SHP77 treated with DMSO at 0.1 percent for 48 hours (cell line): Measurements from ENCODE around the gene METTL9.
"Not testable (repeated sequence)": the region's sequence is repeated elsewhere in the genome, so short reads cannot be mapped to it uniquely, and the experiment has no call there.

ENCODE experiments used
- DNase-seq: peaks from one replicate; lab custom pipeline; 2025; lab: John Stamatoyannopoulos, UW

Gene METTL9

GRCh38 chr16:21574372-21574771 lies 25.0 kb upstream of the METTL9 start:
- no peak for DNase-seq

GRCh38 chr16:21576323-21576722 lies 23.1 kb upstream of the METTL9 start:
- DNase-seq: not testable (repeated sequence)

- not testable (repeated sequence) for DNase-seq
Observed at GRCh38 chr16:21577487-21577886, 21.9 kb upstream of the METTL9 start.

- DNase-seq: not testable (repeated sequence)
Observed at GRCh38 chr16:21578311-21578710, 21.1 kb upstream of the METTL9 start.

GRCh38 chr16:21580131-21580530 lies 19.2 kb upstream of the METTL9 start:
- DNase-seq: not testable (repeated sequence)

GRCh38 chr16:21580807-21581206 lies 18.6 kb upstream of the METTL9 start:
- DNase-seq: no peak

- DNase-seq: no peak
Observed at GRCh38 chr16:21584817-21585216, 14.6 kb upstream of the METTL9 start.

- not testable (repeated sequence) for DNase-seq
Observed at GRCh38 chr16:21588593-21588992, 10.8 kb upstream of the METTL9 start.

- no peak for DNase-seq
Observed at GRCh38 chr16:21589551-21589950, 9.8 kb upstream of the METTL9 start.

- no peak for DNase-seq
Observed at GRCh38 chr16:21590287-21590686, 9.1 kb upstream of the METTL9 start.

GRCh38 chr16:21590796-21591195 lies 8.6 kb upstream of the METTL9 start:
- DNase-seq: no peak

- no peak for DNase-seq
Observed at GRCh38 chr16:21592191-21592590, 7.2 kb upstream of the METTL9 start.

GRCh38 chr16:21593530-21594289 lies 5.7 kb upstream of the METTL9 start:
- DNase-seq: no peak

GRCh38 chr16:21597561-21598030 lies 1.8 kb upstream of the METTL9 start:
- DNase-seq: no peak

GRCh38 chr16:21598206-21598605 lies 1.2 kb upstream of the METTL9 start:
- DNase-seq: no peak

- DNase-seq: no peak
Observed at GRCh38 chr16:21598701-21599121, 666 bp upstream of the METTL9 start.

GRCh38 chr16:21600031-21600773 lies 825 bp downstream of the METTL9 start:
- no peak for DNase-seq

- no peak for DNase-seq
Observed at GRCh38 chr16:21602785-21603184, 3.4 kb downstream of the METTL9 start.

- no peak for DNase-seq
Observed at GRCh38 chr16:21603928-21604327, 4.6 kb downstream of the METTL9 start.

GRCh38 chr16:21605848-21606247 lies 6.5 kb downstream of the METTL9 start:
- not testable (repeated sequence) for DNase-seq

GRCh38 chr16:21608639-21609328 lies 9.4 kb downstream of the METTL9 start:
- no peak for DNase-seq

- no peak for DNase-seq
Observed at GRCh38 chr16:21610006-21610544, 10.7 kb downstream of the METTL9 start.
